H54 (cell line): ENCODE data around the gene BCL2L1.
A peak's percentile ranks its signal among the peaks of the same experiment; 100 is the strongest.

Experiments
- DNase-seq: peaks from one replicate; pipeline ENCODE4 v3.0.0; 2011; ENCODE audit warnings: low spot score, mixed read lengths; ENCODE audit not compliant: insufficient read length
- FAIRE-seq: peaks from 3 replicates; lab custom pipeline; 2011; peaks lifted over from hg19 to GRCh38; lab: Jason Lieb, UNC
- POLR2A ChIP-seq: IDR thresholded peaks from 2 replicates; pipeline ENCODE4 v1.6.1; 2011; ENCODE audit warnings: low read depth, mild to moderate bottlenecking, low read length

Gene BCL2L1

DNA sequence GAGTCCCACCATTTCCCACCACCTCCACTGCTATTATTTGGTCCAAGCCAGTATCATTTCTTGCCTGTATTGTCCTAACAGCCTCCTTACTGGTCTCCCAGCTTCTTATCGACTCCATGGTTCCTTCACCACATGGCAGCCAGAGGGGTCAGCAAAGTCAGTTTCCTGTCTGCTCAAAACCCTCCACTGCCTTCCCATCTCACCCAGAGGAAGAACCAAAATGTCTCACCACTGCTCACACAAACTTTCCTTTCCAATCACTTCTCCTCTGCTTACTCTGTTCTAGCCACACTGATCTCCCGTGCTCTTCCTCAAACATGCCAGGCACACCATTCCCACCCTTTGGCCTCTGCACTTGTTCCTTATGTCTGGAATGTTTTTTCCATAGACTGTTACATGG is 39.7 kb downstream of the BCL2L1 start:
- no peak for TF ChIP-seq POLR2A
- no peak for DNase-seq
- FAIRE-seq = no peak

DNA sequence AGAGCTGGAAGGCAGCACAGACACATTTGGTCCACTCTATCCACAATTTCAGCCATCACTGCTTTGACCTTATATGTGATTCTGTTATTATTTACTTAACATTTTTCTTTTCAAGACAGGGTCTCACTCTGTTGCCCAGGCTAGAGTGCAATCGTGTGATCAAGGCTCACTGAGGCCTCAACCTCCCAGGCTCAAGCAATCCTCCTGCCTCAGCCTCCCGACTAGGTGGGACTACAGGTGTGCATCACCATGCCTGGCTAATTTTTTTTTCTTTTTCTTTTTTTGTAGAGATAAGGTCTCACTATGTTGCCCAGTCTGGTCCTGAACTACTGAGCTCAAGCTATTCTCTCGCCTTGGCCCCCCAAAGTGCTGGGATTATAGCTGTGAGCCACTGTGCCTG is 40.3 kb downstream of the BCL2L1 start:
- TF ChIP-seq POLR2A = no peak
- DNase-seq (no peak), FAIRE-seq (no peak)

GRCh38 chr20:31681769-31682168 is 40.9 kb downstream of the BCL2L1 start:
- FAIRE-seq (no peak), DNase-seq (no peak)
- no peak for TF ChIP-seq POLR2A

DNA sequence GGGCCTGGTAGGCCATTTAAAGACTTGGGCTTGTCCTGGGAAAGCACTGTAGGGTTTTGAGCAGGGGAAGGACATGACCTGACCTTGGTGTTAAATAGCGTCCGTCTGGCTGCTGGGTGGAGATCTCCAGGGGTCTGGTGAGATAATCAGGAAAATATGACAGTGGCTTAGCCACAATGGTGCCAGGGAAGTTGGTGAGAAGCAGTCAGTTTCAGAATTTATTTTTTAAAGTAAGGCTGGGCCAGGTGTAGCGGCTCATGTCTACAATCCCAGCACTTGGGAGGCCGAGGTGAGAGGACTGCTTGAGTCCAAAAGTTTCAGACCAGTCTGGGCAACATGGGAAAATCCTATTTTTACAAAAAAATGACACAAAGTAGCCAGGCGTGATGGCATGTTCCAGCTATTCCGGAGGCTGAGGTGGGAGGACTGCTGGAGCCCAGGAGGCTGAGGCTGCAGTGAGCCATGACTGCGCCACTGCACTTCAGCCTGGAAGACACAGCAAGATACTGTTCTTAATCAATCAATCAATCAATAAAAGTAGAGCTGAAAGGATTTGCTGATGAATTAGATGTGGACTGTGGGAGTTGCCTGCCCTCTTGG is 41.4 kb downstream of the BCL2L1 start:
- TF ChIP-seq POLR2A = no peak
- FAIRE-seq = no peak
- no peak for DNase-seq

GRCh38 chr20:31680286-31681127 is 42.2 kb downstream of the BCL2L1 start:
- FAIRE-seq (no peak), DNase-seq (no peak)
- no peak for TF ChIP-seq POLR2A

DNA sequence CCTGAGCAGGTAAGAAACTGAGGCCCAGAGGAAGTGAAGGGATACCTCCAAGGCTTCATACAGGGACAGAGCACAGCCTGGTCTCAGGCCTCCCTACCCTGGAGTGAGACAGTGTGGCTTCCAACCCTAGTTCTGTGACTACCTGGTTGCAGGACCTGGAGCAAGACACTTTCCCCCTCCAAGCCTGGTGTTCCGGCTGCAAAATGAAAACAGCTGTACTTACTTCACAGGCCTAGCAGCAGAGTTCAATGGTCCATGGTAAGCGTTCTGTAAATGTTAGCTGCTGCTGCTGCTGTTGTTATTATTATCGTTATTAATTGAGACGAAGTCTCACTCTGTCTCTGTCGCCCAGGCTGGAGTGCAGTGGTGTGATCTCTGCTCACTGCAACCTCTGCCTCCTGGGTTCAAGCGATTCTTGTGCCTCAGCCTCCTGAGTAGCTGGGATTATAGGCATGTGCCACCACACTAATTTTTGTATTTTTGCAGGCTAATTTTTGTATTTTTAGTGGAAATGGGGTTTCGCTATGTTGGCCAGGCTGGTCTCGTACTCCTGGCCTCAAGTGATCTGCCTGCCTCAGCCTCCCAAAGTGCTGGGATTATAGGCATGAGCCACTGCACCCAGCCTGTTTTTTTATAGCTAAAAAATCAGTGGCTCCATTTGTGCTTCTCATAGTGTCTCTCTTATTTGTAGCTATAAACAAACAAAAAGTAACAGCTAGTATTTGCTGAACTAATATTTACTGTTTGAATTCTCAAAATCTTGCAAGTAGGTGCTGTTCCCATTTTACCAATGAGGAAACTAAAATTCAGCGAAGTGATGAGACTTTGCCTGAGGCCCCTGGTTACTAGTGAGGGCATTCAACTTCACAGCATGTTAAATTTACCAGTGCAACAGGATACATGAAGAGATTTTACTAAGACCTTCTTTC is 43.0 kb downstream of the BCL2L1 start:
- FAIRE-seq = no peak
- no peak for TF ChIP-seq POLR2A
- DNase-seq = no peak

DNA sequence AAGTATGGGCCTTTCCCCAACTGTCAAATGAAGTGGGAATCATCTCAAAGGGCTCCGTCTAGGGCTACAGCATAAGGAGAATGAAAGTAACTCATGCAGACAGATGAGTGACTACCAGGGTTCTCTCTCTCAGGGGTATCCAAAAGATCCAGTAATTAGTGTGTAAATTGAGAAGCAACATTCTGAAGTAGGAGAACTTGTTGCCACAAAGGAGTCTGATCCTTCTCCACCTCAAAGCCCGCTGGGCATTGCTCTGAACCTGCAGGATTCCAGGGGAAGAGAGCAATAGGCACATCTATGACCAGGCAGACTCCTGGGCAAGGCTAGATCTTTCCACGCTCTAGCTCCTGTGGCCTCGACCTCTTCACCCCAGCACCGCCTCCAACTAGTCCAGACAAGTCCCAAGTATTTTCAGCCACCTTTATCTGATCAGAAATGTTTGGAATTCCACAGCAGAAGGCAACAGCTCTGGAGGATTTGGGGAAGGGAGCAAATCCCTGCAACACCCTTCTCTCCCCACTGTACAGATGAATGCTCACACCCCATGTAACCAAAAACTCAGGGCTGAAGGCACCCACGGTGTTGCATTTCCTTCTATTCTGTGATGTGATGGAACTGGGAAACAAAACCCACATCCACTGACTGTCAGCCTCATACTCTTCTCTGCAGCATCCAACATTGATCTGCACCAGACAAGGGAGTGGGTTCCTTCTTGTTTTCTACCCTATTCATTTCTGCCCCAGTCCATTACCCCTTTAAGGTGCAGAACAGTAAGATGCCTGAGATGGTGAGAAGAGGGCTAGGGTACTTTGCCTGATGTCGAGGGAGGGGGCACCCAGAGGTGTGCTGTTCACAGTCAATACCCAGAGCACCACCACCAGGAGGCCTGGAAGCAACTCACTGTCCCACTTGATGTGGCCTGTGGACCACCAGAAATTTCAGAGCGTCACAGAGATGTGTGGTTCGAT is 44.0 kb downstream of the BCL2L1 start:
- DNase-seq (no peak), FAIRE-seq (no peak)
- no peak for TF ChIP-seq POLR2A

DNA sequence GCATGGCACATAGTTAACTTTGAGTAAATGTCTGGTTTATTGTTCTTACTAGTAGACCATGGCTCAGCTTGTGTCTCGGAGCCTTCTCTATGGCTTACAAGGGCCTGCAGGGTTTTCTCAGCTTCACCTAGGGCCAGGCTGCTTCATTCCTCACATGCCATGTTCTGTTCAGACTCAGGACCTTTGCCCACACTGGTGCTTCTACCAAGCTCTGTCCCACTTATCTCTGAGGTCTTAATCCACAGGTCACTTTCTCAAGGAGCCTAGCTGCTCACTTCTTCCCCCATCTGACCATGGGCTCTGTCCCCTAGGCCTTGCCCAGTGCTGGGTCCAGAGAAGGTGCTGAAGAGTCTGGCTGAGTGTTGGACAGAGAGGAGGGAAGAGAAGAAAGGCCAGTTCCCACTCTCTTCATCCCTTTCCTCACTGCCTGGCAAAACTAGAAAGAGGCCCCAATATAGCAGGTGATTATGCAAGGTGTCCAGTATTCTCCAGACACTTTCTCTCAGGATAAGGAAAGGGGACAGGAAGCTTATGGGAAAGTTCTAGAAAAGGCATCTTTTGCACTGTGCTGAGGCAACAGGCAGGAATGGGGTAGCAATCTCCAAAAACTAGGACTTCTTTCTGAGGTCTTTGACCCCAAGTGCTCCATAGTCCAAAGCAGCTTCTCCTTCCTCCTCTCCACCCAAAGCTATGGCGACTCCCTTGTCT is 45.0 kb downstream of the BCL2L1 start:
- FAIRE-seq = no peak
- DNase-seq = no peak
- no peak for TF ChIP-seq POLR2A

DNA sequence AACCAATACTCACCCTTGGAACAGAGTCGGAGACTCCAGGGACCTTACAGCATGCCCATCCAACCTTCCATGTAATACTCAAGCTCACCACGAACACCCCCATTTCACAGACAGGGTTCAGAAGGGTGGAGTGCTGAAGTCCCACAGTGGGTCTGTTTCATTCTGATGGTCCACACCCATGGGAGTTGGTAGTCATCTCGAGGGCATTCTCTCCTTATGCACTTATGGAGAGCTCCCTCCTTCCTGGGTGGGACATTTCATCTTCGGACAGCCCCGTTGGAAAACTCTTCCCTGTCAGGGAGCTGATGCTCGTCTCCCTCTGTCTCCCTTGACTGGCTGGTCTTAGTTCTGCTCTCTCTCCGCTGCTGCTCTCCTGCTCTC is 46.1 kb downstream of the BCL2L1 start:
- no peak for DNase-seq
- TF ChIP-seq POLR2A = no peak
- no peak for FAIRE-seq

- FAIRE-seq (no peak), DNase-seq (peak; percentile 39)
- no peak for TF ChIP-seq POLR2A
Measured at GRCh38 chr20:31675828-31676608, 46.6 kb downstream of the BCL2L1 start.

DNA sequence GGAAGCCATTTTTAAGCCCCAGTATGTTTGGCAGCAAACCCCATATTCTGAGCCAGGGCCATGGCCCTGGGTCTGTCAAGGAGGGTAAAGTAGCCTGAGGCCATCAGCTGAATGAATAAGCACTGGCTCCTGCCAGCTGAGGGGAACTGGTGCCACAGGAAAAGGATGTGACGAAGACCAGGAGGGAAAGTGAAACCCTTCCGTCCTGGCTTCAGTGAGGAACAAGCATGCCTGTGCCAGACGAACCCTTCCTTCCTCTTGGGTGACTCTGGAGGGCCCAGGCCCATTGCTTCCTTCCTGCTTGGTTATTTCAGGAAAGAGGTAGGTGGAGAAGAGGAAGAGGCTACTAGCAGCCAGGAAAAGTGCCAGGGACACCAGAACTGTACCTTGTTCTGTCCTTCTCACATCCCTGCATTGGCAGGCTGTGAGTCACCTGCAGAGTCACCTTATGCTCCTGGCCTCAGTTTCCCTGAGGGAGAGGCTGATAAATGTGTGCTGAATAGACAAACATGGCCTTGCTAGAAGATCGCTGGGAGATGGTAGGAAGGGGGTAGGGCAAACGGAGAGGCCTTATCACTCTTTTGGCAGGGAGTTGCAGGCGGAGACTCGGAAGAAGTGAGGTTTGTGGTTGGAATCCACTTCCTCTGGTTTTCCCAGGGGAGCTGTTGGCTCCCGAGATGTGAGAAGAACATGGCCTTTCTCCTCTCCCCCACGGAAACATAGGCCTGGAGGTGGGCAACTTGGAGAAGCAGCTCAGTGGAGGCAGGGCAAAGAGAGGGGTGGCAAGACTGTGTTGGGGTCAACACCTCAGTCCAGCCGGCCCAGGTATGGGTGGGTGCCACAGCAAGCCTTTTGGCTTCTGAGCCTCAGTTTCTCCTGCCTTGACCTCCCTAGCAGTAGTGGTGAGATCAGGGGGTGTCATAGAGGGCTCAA is 47.5 kb downstream of the BCL2L1 start:
- FAIRE-seq (no peak), DNase-seq (peak; percentile 51)
- no peak for TF ChIP-seq POLR2A
